ENCODE measurements around the gene SEC14L1. TPM values are rescaled to one million over a fixed set of nuclear protein-coding genes. Genes with fewer than 3 reads are reported as not detected.

SEC14L1 gene
- polyA plus RNA-seq, 1 donor, result 28.7 TPM

- H3K4me1 ChIP-seq (ENCODE audit: control insufficient read depth, insufficient read depth, low read length), result no peaks in the 10 kb centered on the region
- DNase-seq, result no peak
- WGBS (ENCODE audit: insufficient coverage, low lambda C conversion rate), result no CpG with 5 or more reads among the region's 26 CpGs
- H3K9me3 ChIP-seq (ENCODE audit: control insufficient read depth, low read depth, low read length), result no peaks in the 10 kb centered on the region
- no peak overlapping the region for H3K27ac ChIP-seq (ENCODE audit: low read length)
- H3K36me3 ChIP-seq (ENCODE audit: control insufficient read depth, insufficient read depth, low read length), result no peaks in the 10 kb centered on the region
- no peak overlapping the region for H3K4me3 ChIP-seq (ENCODE audit: low read length)
- peaks cover 5% of the 10 kb centered on the region for H3K27me3 ChIP-seq (ENCODE audit: control insufficient read depth, insufficient read depth, low read length)
Measured at GRCh38 chr17:77223642-77224420, 83.1 kb downstream of the SEC14L1 start.

- DNase-seq, result no peak
- peaks cover 5% of the 10 kb centered on the region for H3K27me3 ChIP-seq (ENCODE audit: control insufficient read depth, insufficient read depth, low read length)
- no peaks in the 10 kb centered on the region for H3K4me1 ChIP-seq (ENCODE audit: control insufficient read depth, insufficient read depth, low read length)
- H3K27ac ChIP-seq (ENCODE audit: low read length), result no peak overlapping the region
- no CpG with 5 or more reads among the region's 1 CpG for WGBS (ENCODE audit: insufficient coverage, low lambda C conversion rate)
- H3K9me3 ChIP-seq (ENCODE audit: control insufficient read depth, low read depth, low read length), result no peaks in the 10 kb centered on the region
- no peak overlapping the region for H3K4me3 ChIP-seq (ENCODE audit: low read length)
- H3K36me3 ChIP-seq (ENCODE audit: control insufficient read depth, insufficient read depth, low read length), result no peaks in the 10 kb centered on the region
Measured at GRCh38 chr17:77225265-77225664, 84.5 kb downstream of the SEC14L1 start.

DNA sequence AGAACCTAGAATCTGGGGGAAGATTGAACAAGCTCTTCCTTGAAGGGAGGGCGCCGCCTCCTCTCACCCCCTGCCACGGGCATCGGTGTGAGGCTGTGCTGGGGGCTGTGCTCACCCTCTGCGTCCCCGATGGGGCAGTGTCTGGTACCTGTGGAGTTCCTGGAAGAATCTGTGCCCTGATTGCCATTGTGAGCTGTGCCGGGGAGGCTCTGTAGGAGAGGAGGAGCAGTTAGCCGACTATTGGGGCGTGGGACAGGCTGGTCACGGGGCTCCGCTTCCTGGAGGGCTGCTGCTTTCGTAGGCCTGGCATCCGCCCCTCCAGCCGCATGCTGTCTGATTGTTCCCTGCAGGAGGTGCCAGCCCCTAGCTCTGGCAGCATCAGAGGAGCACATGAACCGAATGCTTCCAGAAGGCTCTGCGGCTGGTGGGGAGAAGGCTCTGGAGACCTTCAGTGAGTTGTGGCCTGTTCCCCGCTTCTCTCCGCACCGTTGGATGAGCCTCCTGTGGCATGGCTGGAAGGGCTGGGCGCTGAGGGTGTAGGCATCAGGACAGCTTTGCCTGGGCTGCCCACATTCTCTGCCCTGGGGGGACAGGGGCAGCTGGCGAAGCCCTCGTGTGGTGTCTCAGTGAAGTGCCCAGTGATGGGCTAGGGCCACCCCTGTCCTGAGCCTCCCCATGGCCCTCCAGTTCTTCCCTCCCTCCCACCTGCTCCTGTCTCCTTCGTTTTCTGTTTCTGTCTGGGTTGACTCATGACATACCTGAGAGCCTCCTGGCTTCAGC, 86.9 kb downstream of the SEC14L1 start:
- no peak for DNase-seq
- no CpG with 5 or more reads among the region's 23 CpGs for WGBS (ENCODE audit: insufficient coverage, low lambda C conversion rate)
- H3K4me1 ChIP-seq (ENCODE audit: control insufficient read depth, insufficient read depth, low read length), result no peaks in the 10 kb centered on the region

DNA sequence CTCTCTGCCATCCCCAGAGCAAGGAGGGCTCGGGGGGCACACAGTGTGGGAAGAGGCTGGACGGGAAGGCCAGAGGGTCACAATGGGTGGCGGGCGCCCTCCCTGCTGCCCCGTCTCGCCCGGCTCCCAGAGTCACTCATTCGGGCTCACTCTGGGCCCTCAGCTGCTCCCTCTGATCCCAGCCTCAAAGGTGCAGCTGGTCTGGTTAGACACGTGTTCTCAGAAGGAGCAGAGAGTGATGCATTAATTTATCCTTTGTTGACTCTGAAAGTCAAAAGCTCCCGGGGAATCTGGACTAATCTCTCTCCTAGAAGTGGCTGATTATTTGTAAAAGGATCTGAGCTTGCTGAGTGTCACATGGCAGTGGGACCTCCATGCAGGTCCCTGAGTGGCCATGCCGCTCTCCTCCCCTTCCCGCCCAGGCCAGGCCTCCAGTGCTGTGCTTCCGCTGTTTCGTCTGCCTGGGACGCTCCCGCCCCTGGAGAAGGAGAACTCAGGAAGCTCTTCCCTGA, 87.5 kb downstream of the SEC14L1 start:
- peaks cover 5% of the 10 kb centered on the region for H3K27me3 ChIP-seq (ENCODE audit: control insufficient read depth, insufficient read depth, low read length)
- no peak overlapping the region for H3K27ac ChIP-seq (ENCODE audit: low read length)
- H3K36me3 ChIP-seq (ENCODE audit: control insufficient read depth, insufficient read depth, low read length), result no peaks in the 10 kb centered on the region
- no peak overlapping the region for H3K4me3 ChIP-seq (ENCODE audit: low read length)
- H3K9me3 ChIP-seq (ENCODE audit: control insufficient read depth, low read depth, low read length), result peaks cover 1% of the 10 kb centered on the region
- no CpG with 5 or more reads among the region's 16 CpGs for WGBS (ENCODE audit: insufficient coverage, low lambda C conversion rate)
- no peaks in the 10 kb centered on the region for H3K4me1 ChIP-seq (ENCODE audit: control insufficient read depth, insufficient read depth, low read length)
- DNase-seq, result no peak

More for the DNA sequence above, 86.9 kb downstream of the SEC14L1 start:
- Histone ChIP-seq H3K4me3 (ENCODE audit: low read length) (no peak overlapping the region), H3K27ac (ENCODE audit: low read length) (no peak overlapping the region), H3K27me3 (ENCODE audit: control insufficient read depth, insufficient read depth, low read length) (peaks cover 5% of the 10 kb centered on the region), H3K36me3 (ENCODE audit: control insufficient read depth, insufficient read depth, low read length) (no peaks in the 10 kb centered on the region), H3K9me3 (ENCODE audit: control insufficient read depth, low read depth, low read length) (no peaks in the 10 kb centered on the region)

DNA sequence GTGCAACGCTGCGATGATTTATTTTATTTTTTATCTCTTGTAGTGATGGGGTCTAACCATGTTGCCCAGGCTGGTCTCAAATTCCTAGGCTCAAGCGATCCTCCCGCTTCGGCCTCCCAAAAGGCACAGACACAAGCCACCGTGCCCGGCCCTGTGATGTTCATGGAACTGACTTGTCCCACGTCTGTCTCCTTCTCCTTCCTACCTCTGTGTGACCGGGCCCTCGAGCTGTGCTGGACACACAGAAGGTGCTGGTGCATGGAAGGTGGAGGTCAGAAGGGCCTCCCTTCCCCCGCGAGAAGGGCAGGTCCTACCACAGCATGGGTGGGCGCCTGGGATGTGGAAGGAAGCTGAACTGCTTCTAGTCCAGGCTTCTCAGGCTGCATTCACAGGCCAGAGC, 88.0 kb downstream of the SEC14L1 start:
- no peaks in the 10 kb centered on the region for H3K36me3 ChIP-seq (ENCODE audit: control insufficient read depth, insufficient read depth, low read length)
- no peak overlapping the region for H3K4me3 ChIP-seq (ENCODE audit: low read length)
- no CpG with 5 or more reads among the region's 13 CpGs for WGBS (ENCODE audit: insufficient coverage, low lambda C conversion rate)
- no peak overlapping the region for H3K27ac ChIP-seq (ENCODE audit: low read length)
- no peaks in the 10 kb centered on the region for H3K4me1 ChIP-seq (ENCODE audit: control insufficient read depth, insufficient read depth, low read length)
- peaks cover 6% of the 10 kb centered on the region for H3K9me3 ChIP-seq (ENCODE audit: control insufficient read depth, low read depth, low read length)
- DNase-seq, result no peak
- peaks cover 5% of the 10 kb centered on the region for H3K27me3 ChIP-seq (ENCODE audit: control insufficient read depth, insufficient read depth, low read length)

DNA sequence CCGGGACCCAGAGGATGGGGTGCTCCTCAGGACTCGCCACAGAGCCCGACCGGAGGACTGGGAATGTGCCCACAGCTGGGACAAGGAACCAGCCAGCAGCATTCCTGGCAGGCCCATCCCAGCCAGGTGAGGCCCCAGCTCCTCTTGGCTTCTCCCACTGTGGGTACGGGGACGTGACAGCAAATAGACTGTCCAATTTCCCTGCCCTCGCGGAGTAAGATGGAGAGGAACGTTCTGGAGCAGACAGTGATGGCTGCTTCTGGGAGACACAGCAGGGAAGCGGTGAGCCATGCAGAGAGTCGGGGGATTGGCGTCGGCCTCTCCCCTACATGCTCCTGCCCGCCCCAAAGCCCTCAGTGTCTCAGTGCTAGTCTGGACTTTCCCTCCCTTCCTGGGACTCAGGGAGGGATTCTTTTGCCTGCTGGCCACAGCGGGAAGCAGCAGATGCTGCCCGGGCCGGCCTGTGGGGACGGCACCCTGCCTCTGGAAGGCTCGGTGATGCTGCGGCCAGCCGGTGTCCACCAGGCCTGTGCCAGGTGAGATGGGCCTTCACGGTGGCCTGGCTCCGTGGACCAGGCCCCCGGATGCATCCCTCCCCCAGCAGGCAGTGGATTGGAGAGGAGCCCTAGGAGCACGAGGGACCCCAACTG, 89.1 kb downstream of the SEC14L1 start:
- Histone ChIP-seq H3K27me3 (ENCODE audit: control insufficient read depth, insufficient read depth, low read length) (no peaks in the 10 kb centered on the region), H3K9me3 (ENCODE audit: control insufficient read depth, low read depth, low read length) (peaks cover 6% of the 10 kb centered on the region), H3K27ac (ENCODE audit: low read length) (no peak overlapping the region), H3K36me3 (ENCODE audit: control insufficient read depth, insufficient read depth, low read length) (no peaks in the 10 kb centered on the region), H3K4me1 (ENCODE audit: control insufficient read depth, insufficient read depth, low read length) (no peaks in the 10 kb centered on the region), H3K4me3 (ENCODE audit: low read length) (no peak overlapping the region)
- no peak for DNase-seq
- WGBS (ENCODE audit: insufficient coverage, low lambda C conversion rate), result no CpG with 5 or more reads among the region's 25 CpGs

GRCh38 chr17:77230436-77230830, 89.7 kb downstream of the SEC14L1 start:
- Histone ChIP-seq H3K27ac (ENCODE audit: low read length) (no peak overlapping the region), H3K27me3 (ENCODE audit: control insufficient read depth, insufficient read depth, low read length) (no peaks in the 10 kb centered on the region), H3K4me3 (ENCODE audit: low read length) (no peak overlapping the region), H3K36me3 (ENCODE audit: control insufficient read depth, insufficient read depth, low read length) (no peaks in the 10 kb centered on the region), H3K9me3 (ENCODE audit: control insufficient read depth, low read depth, low read length) (peaks cover 6% of the 10 kb centered on the region), H3K4me1 (ENCODE audit: control insufficient read depth, insufficient read depth, low read length) (no peaks in the 10 kb centered on the region)
- DNase-seq, result no peak
- no CpG with 5 or more reads among the region's 6 CpGs for WGBS (ENCODE audit: insufficient coverage, low lambda C conversion rate)

- no peaks in the 10 kb centered on the region for H3K36me3 ChIP-seq (ENCODE audit: control insufficient read depth, insufficient read depth, low read length)
- DNase-seq, result no peak
- WGBS (ENCODE audit: insufficient coverage, low lambda C conversion rate), result 90% methylated on average over 2 of the region's 11 CpGs
- H3K4me1 ChIP-seq (ENCODE audit: control insufficient read depth, insufficient read depth, low read length), result no peaks in the 10 kb centered on the region
- no peak overlapping the region for H3K27ac ChIP-seq (ENCODE audit: low read length)
- H3K27me3 ChIP-seq (ENCODE audit: control insufficient read depth, insufficient read depth, low read length), result no peaks in the 10 kb centered on the region
- no peak overlapping the region for H3K4me3 ChIP-seq (ENCODE audit: low read length)
- H3K9me3 ChIP-seq (ENCODE audit: control insufficient read depth, low read depth, low read length), result peaks cover 6% of the 10 kb centered on the region
Measured at GRCh38 chr17:77231076-77231871, 90.5 kb downstream of the SEC14L1 start.

GRCh38 chr17:77233127-77233526, 92.4 kb downstream of the SEC14L1 start:
- no peak overlapping the region for H3K27ac ChIP-seq (ENCODE audit: low read length)
- 100% methylated on average over 6 of the region's 10 CpGs for WGBS (ENCODE audit: insufficient coverage, low lambda C conversion rate)
- H3K4me1 ChIP-seq (ENCODE audit: control insufficient read depth, insufficient read depth, low read length), result no peaks in the 10 kb centered on the region
- H3K9me3 ChIP-seq (ENCODE audit: control insufficient read depth, low read depth, low read length), result peaks cover 6% of the 10 kb centered on the region
- no peaks in the 10 kb centered on the region for H3K27me3 ChIP-seq (ENCODE audit: control insufficient read depth, insufficient read depth, low read length)
- H3K4me3 ChIP-seq (ENCODE audit: low read length), result no peak overlapping the region
- no peaks in the 10 kb centered on the region for H3K36me3 ChIP-seq (ENCODE audit: control insufficient read depth, insufficient read depth, low read length)
- DNase-seq, result no peak
